Measurements from ENCODE around the gene RNF121.

RNF121 gene

GRCh38 chr11:71990701-71991100 lies 61.9 kb downstream of the RNF121 start:
- no peak for DNase-seq (ENCODE audit: low read depth)

DNA sequence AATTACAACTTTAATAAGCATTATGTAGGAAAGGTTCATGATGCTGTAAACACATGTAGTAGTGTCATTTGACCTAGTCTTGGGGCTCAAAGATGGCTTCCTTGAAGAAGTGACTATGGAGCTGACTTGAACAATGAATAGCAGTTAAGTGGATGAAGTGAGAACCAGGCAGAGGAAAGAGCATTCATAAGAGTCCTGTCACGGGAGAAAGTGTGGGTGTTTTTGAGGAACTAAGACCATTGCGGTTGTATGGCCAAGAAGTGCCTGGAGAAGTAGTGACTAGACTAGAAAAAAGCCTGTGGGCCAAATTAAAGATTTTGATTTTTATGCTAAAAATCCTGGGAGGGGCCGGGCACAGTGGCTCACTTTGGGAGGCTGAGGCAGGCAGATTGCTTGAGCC lies 62.6 kb downstream of the RNF121 start:
- DNase-seq (ENCODE audit: low read depth): no peak

DNA sequence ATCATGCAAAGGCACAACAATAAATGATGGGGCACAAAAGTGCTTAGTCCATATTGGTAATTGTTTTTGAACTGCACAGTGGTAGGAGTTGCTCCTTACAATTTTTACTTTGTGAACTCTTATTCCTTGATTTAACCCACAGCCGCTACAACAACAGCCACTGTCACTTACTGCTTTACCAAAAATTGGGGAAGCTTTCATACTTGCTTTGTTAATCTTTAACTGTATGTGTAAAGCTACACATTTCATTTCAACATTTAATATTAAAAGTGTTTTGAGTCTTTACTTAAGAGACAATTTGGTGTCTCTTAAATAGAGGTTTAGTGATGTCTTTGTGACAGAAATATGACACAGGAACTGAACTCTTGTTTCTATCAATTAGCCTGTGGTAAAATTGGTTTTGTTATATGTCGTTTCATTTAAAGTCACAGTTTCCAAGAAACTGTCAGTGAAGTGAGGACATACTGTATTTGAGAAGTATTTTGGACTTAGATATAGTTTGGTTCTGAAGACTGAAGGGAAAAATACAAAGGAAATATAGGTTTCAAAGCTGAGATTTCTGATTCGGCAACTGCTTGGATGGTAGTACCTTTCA lies 63.4 kb downstream of the RNF121 start:
- no peak for DNase-seq (ENCODE audit: low read depth)

DNA sequence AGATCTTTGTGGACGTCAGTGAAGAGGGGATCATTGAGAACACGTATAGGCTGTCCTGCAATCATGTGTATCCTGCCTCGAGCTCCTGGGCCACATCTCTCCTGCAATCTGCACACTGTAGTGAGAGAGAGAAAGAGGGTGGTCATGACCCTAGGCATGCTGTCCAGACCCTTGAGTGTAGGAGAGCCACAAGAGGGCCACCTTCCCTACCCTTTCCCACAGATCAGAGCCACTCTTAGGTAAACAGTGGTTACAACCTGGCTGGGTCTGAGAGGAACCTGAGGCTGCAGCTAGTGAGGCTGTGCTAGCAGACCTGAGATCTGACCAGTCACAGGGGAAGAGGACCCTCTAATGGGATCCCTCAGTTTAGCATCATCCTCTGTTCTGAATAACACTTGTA lies 65.9 kb downstream of the RNF121 start:
- DNase-seq (ENCODE audit: low read depth): no peak

GRCh38 chr11:71995726-71996291 lies 67.0 kb downstream of the RNF121 start:
- no peak for DNase-seq (ENCODE audit: low read depth)

- DNase-seq (ENCODE audit: low read depth): no peak
Measured at GRCh38 chr11:71996517-71996916, 67.7 kb downstream of the RNF121 start.

DNA sequence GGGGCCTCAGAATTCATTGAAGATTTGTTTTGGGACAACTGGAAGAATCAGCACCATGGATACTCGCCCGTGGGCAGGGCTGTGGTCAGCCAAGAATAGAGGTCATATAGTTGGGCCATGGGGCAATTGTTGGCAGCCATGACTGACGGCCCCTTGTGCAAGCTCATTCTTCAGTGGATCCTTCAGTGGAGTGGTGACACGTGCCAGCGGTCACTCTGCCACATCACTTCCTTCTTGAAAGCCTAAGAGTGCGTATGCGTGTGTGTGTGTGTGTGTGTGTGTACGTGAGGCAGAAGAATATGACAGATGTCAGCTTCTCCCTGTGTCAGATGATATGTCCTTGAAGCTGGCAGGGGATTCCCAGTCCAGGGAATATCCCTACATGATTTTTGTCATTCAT lies 68.1 kb downstream of the RNF121 start:
- DNase-seq (ENCODE audit: low read depth): no peak

DNA sequence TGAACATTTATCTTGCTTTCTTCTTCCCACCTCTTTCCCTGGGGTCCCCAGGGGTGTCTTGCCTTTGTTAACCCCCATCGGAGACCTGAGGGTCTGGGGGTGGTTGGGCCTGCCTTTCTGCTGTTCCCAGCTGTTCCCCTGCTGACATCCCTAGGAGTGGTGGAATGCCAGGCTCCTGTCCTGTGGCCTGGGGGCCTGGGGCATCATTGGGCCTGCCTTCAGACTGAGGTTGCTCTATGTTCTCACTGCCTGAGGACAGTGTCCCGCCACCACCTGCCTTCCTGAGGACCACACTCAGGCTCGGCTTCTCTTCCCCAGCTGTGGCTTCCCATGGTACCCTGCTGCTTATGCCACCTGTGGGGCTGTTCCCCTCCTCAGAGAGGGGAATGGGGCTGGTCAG lies 68.7 kb downstream of the RNF121 start:
- no peak for DNase-seq (ENCODE audit: low read depth)

DNA sequence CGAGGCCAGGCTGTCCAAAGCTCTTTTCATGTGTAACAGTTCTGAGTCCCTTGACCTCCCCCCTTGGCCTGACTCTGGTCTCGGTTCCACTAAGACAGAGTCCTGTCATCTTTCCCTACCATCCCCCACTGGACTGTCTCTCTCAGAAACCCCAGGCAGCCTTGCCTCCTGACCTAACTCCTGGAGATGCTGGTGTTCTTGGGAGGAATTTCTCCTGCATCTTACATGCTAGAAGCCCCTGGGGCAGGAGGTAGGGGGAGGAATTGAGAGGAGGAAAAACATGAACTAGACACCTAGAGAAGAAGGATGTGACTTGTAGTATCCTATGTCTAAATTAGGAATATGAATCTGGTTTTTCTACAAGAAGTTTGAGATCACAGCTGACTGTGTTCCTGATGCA lies 69.2 kb downstream of the RNF121 start:
- no peak for DNase-seq (ENCODE audit: low read depth)

DNA sequence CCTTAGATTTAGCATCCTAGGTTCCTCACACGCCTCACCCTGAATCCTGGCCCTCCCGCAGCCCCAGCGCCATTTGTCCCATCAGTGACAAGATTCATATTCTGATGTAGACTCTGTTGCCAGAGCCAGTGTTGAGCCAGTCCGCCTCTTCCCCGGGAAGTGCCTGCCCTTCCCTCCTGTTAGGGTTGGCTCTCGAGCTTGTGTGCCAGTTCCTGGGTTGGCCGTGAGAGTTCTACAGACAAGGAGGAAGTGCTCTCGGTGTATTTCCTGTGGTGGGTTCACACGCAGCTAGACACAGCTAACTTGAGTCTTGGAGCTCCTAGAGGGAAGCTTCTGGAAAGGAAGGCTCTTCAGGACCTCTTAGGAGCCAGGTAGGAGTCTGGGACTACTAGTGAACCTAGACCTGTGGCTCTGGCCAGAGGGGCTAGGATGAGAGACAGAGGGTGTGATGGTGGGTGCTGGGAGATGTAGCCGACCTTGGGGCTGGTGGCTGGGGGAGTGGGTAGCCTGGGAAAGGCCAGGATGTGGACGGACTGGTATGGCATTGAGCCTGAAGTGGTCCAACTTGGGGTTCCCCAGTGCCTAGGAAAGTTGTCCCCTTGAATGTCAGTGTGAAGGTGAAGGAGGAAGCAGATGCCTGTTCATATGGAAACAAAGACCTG lies 69.9 kb downstream of the RNF121 start, which contains the start of gene IL18BP:
IL18BP (plus strand) TSS at position 261 of the 662 bp plus-strand sequence. CDS start 1,076 bp downstream, outside the sequence.
- DNase-seq (ENCODE audit: low read depth): no peak

- DNase-seq (ENCODE audit: low read depth): no peak
Measured at GRCh38 chr11:71999362-71999761, 70.5 kb downstream of the RNF121 start.

DNA sequence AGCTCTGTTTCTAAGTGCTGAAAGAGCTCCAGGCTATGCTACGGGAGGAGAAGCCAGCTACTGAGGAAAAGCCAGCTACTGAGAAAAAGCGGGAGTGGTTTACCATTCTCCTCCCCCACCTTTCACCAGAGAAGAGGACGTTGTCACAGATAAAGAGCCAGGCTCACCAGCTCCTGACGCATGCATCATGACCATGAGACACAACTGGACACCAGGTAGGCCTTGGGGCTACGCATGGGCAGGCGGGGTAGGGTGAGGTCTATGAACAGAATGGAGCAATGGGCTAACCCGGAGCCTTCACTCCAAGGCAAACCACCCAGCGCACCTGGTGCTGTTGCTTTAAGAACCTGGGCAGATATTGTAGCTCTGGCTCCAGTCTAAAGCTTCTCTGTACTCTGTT lies 71.0 kb downstream of the RNF121 start:
- DNase-seq (ENCODE audit: low read depth): no peak

GRCh38 chr11:72000202-72000867 lies 71.5 kb downstream of the RNF121 start:
- no peak for DNase-seq (ENCODE audit: low read depth)

GRCh38 chr11:72001285-72001684 lies 72.4 kb downstream of the RNF121 start:
- DNase-seq (ENCODE audit: low read depth): no peak

DNA sequence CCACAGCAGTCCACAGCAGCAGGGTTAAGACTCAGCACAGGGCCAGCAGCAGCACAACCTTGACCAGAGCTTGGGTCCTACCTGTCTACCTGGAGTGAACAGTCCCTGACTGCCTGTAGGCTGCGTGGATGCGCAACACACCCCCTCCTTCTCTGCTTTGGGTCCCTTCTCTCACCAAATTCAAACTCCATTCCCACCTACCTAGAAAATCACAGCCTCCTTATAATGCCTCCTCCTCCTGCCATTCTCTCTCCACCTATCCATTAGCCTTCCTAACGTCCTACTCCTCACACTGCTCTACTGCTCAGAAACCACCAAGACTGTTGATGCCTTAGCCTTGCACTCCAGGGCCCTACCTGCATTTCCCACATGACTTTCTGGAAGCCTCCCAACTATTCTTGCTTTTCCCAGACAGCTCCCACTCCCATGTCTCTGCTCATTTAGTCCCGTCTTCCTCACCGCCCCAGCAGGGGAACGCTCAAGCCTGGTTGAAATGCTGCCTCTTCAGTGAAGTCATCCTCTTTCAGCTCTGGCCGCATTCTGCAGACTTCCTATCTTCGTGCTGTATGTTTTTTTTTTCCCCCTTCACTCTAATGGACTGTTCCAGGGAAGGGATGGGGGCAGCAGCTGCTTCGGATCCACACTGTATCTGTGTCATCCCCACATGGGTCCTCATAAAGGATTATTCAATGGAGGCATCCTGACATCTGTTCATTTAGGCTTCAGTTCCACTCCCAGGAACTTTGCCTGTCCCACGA lies 73.2 kb downstream of the RNF121 start:
- DNase-seq (ENCODE audit: low read depth): no peak

GRCh38 chr11:72002841-72003775 lies 74.3 kb downstream of the RNF121 start:
- no peak for DNase-seq (ENCODE audit: low read depth)

GRCh38 chr11:72003776-72004171 lies 74.9 kb downstream of the RNF121 start:
- DNase-seq (ENCODE audit: low read depth): no peak

- DNase-seq (ENCODE audit: low read depth): no peak
Measured at GRCh38 chr11:72004515-72005346, 75.9 kb downstream of the RNF121 start.

DNA sequence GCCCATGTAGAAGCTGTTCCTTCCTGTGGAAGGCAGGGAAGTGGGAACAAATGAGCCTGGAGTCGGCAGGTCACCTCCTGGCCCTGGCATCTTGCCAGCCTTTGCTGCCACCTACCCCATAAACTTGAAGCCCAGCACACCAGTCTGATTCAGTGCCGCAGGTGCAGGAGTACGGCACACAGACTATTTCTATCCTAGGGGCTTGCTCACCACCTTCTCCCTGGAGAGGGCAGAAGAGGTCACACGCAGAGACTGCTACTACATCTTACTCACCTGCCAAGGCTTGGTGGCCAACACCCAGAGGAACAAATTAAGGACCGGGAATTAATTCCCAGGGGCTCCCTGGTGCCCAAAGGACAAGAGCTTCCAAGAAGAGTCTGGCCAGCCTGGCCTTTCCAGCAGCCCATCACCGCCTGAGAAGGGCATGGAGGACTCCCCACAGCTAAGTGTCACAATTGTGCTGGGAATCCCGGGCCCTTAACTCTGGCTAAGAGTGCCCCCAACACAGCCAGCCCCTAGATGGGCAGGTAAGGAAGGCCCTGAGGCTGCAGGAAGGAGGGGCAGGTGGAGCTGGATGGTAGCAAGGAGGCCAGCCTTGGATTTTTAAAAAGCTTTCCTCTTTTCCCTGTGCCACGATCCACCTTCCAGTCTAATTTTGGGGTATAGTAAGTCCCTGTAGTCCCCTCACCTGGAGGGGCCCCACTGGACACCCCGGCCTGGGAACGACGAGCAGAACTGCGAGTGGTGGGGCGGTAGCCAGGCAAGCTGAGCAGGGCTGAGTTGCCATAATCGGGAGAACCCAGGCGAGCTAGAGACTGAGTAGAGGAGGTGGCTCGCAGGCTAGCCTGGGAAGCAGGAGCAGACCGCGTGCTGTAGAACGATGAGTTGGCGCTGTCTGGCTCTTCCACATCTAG lies 76.8 kb downstream of the RNF121 start:
- no peak for DNase-seq (ENCODE audit: low read depth)

Data from stimulated activated CD8-positive, alpha-beta memory T cell treated with anti-CD3 and anti-CD28 coated beads, Interleukin-7, amount 100 ng/mL, for 24 hours (primary cell).